Measurements from ENCODE around the gene C3. TPM values are rescaled to one million over a fixed set of nuclear protein-coding genes. Genes with fewer than 3 reads are reported as not detected.

The C3 gene
- total RNA-seq, 1 donor from 2014 or later = 1.5 TPM

Small RNAs within 50 kb of the gene (microRNA-seq; reads per million reads assigned to microRNA genes)
- not detected for gene MIR6791

Other genes starting within 250 kb of the C3 start
- gene DENND1C, start 238.9 kb downstream of the C3 start, total RNA-seq (ENCODE audit: low replicate concordance) = 0.19 TPM in 1 of 2 replicates, not detected in the other
- gene TUBB4A, start 218.3 kb downstream of the C3 start, total RNA-seq (ENCODE audit: low replicate concordance) = 2.4 and 7.3 TPM in 2 replicates
- gene TNFSF9, start 189.6 kb downstream of the C3 start, total RNA-seq (ENCODE audit: low replicate concordance) = 0.28 and 1.7 TPM in 2 replicates
- 1.2 TPM in 1 of 2 replicates, not detected in the other for gene CD70, start 129.5 kb downstream of the C3 start, total RNA-seq (ENCODE audit: low replicate concordance)
- gene TNFSF14, start 50.5 kb downstream of the C3 start, total RNA-seq (ENCODE audit: low replicate concordance) = not detected in 2 replicates
- gene GPR108, start 16.9 kb upstream of the C3 start, total RNA-seq (ENCODE audit: low replicate concordance) = 38.3 and 55.3 TPM in 2 replicates
- gene TRIP10, start 19.0 kb upstream of the C3 start, total RNA-seq (ENCODE audit: low replicate concordance) = 53.0 and 57.2 TPM in 2 replicates
- gene SH2D3A, start 46.8 kb upstream of the C3 start, total RNA-seq (ENCODE audit: low replicate concordance) = 0.65 and 1.5 TPM in 2 replicates
- gene VAV1, start 52.1 kb upstream of the C3 start, total RNA-seq (ENCODE audit: low replicate concordance) = 0.15 TPM in 1 of 2 replicates, not detected in the other
- gene ADGRE1, start 166.9 kb upstream of the C3 start, total RNA-seq (ENCODE audit: low replicate concordance) = not detected in 2 replicates